AG04450 (cell line): ENCODE measurements around the gene CNMD. TPM values are rescaled to one million over a fixed set of nuclear protein-coding genes. Genes with fewer than 3 reads are reported as not detected.

Experiments used
- CTCF ChIA-PET: fragments of 300-600, 350-600 bp; formaldehyde crosslinking; extraction: SDS; loops from one replicate; lab custom pipeline; 2022; ENCODE audit warnings: antibody characterized with exemption, inconsistent platforms; lab: Charles Lee
- POLR2A ChIA-PET: fragments of 350-600 bp; formaldehyde crosslinking; extraction: SDS; loops from one replicate; lab custom pipeline; 2021; ENCODE audit warnings: antibody characterized with exemption, inconsistent platforms; lab: Yijun Ruan, JAX
- DNase-seq: peaks from one replicate; pipeline ENCODE4 v3.0.0-alpha.2; 2011; ENCODE audit warnings: low read depth, low spot score
- H3K27ac ChIP-seq: one replicate; pipeline ENCODE4 v1.5.1; 2012; ENCODE audit warnings: low read depth, low read length, control low read depth
- H3K27me3 ChIP-seq: one replicate; pipeline ENCODE4 v1.6.0; 2012; ENCODE audit warnings: low read length; ENCODE audit not compliant: control insufficient read depth, insufficient read depth
- H3K4me3 ChIP-seq: 2 replicates; pipeline ENCODE4 v1.5.1; 2011; ENCODE audit warnings: mild to moderate bottlenecking, low read depth, low read length, control low read depth
- H3K9me3 ChIP-seq: 2 replicates; pipeline ENCODE4 v1.5.1; 2012; ENCODE audit warnings: low read length; ENCODE audit not compliant: control insufficient read depth, insufficient read depth
- polyA plus RNA-seq: library from polyadenylated mRNA; depleted of rRNA; stranded (reverse); fragments of >200 nt; gene quantifications from 2 replicates; pipeline ENCODE4 v1.2.3, GENCODE V29; 2011
- TF ChIP-seq, protein P1 (sequence below): IDR thresholded peaks from 2 replicates; pipeline ENCODE4 v1.5.1; 2011; ENCODE audit warnings: low read depth, low read length, control low read depth, inconsistent platforms

Gene CNMD
- polyA plus RNA-seq, 1 experiment = not detected

DNA sequence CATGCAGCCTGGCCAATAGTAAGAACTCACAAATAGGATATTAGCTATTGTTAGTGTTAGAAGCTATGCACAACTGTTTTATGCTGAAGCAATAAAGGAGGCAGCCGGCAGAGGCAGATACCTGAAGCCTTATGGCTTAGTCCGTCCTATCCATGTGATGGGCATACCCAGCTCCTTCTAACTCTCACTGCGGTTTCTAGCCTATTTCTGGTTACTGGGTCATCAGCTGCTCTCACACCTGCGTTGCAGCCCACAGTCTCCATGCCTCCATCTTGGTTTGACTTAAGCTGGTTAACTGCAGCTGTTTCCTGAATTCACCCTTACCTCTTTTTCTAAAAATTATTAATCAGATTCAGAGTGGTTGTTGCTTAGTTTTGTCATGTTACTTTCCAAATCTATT, 40.5 kb upstream of the CNMD start:
- Histone ChIP-seq H3K27me3 (no peaks in the 10 kb centered on the region), H3K27ac (no peak overlapping the region), H3K4me3 (no peak overlapping the region), H3K9me3 (no peaks in the 10 kb centered on the region)
- DNase-seq = no peak
- POLR2A ChIA-PET = no interaction called here
- TF ChIP-seq, protein P1, sequence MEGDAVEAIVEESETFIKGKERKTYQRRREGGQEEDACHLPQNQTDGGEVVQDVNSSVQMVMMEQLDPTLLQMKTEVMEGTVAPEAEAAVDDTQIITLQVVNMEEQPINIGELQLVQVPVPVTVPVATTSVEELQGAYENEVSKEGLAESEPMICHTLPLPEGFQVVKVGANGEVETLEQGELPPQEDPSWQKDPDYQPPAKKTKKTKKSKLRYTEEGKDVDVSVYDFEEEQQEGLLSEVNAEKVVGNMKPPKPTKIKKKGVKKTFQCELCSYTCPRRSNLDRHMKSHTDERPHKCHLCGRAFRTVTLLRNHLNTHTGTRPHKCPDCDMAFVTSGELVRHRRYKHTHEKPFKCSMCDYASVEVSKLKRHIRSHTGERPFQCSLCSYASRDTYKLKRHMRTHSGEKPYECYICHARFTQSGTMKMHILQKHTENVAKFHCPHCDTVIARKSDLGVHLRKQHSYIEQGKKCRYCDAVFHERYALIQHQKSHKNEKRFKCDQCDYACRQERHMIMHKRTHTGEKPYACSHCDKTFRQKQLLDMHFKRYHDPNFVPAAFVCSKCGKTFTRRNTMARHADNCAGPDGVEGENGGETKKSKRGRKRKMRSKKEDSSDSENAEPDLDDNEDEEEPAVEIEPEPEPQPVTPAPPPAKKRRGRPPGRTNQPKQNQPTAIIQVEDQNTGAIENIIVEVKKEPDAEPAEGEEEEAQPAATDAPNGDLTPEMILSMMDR = no peak
- CTCF ChIA-PET = no interaction called here

GRCh38 chr13:52779103-52779502, 39.5 kb upstream of the CNMD start:
- Histone ChIP-seq H3K4me3 (no peak overlapping the region), H3K27me3 (no peaks in the 10 kb centered on the region), H3K9me3 (no peaks in the 10 kb centered on the region), H3K27ac (no peak overlapping the region)
- no peak for DNase-seq
- CTCF ChIA-PET = no interaction called here
- POLR2A ChIA-PET = no interaction called here
- TF ChIP-seq, protein P1 = no peak

GRCh38 chr13:52776726-52777125, 37.1 kb upstream of the CNMD start:
- Histone ChIP-seq H3K9me3 (no peaks in the 10 kb centered on the region), H3K4me3 (no peak overlapping the region), H3K27ac (no peak overlapping the region), H3K27me3 (no peaks in the 10 kb centered on the region)
- ChIA-PET CTCF (no interaction called here), POLR2A (no interaction called here)
- TF ChIP-seq, protein P1 = no peak
- no peak for DNase-seq

GRCh38 chr13:52775511-52775910, 35.9 kb upstream of the CNMD start:
- TF ChIP-seq, protein P1 = no peak
- DNase-seq = no peak
- ChIA-PET CTCF (no interaction called here), POLR2A (no interaction called here)
- Histone ChIP-seq H3K4me3 (no peak overlapping the region), H3K27me3 (no peaks in the 10 kb centered on the region), H3K27ac (no peak overlapping the region), H3K9me3 (no peaks in the 10 kb centered on the region)

DNA sequence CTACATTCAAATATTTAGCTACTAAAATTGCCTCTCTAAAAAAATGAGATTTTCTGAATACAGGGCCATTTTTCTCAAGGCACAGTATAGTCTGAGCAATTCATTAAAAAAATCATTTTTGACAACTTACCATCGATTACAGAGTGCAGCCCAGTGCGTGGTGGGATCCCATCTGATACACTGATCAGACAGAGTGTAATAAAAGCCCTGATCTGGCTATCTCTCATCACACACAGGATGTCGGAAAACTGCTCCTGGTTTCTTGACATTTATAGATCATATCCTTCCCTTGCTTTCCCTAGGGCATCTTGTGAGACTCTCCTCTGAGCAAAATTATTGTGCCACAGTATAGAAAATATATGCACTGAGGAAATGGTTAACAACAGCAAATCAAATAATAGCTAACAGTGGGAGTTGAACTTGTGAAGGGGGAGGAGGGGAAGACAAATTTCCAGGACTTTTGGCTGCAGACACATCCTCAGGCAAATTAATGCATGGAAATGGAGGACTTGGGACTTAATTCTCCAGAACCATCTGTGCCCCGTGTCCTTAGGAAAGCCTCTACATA, 28.4 kb upstream of the CNMD start:
- ChIA-PET CTCF (no interaction called here), POLR2A (no interaction called here)
- TF ChIP-seq, protein P1 = no peak
- H3K27ac ChIP-seq = no peak overlapping the region
- no peak overlapping the region for H3K4me3 ChIP-seq
- DNase-seq = no peak
- no peaks in the 10 kb centered on the region for H3K9me3 ChIP-seq
- no peaks in the 10 kb centered on the region for H3K27me3 ChIP-seq
